HG02885 (cell line): ENCODE results near the gene FBXO24.
"Not testable (repeated sequence)": the region's sequence is repeated elsewhere in the genome, so short reads cannot be mapped to it uniquely, and the experiment has no call there.

ENCODE experiments used
- ATAC-seq: cut with Tn5 transposase; IDR thresholded peaks from one replicate; pipeline ENCODE4 v1.9.1; 2021; ENCODE audit warnings: mild to moderate bottlenecking; ENCODE audit not compliant: unreplicated experiment, poor library complexity

The FBXO24 gene

GRCh38 chr7:100555701-100556100 is 30.4 kb upstream of the FBXO24 start:
- no peak for ATAC-seq

GRCh38 chr7:100556541-100556940 is 29.6 kb upstream of the FBXO24 start:
- no peak for ATAC-seq

GRCh38 chr7:100559127-100559526 is 27.0 kb upstream of the FBXO24 start:
- no peak for ATAC-seq

GRCh38 chr7:100561491-100562194 is 24.5 kb upstream of the FBXO24 start:
- ATAC-seq = no peak

- ATAC-seq = no peak
Measured at GRCh38 chr7:100562195-100563099, 23.7 kb upstream of the FBXO24 start.

- ATAC-seq = no peak
Measured at GRCh38 chr7:100563100-100563564, 23.0 kb upstream of the FBXO24 start.

- ATAC-seq = no peak
Measured at GRCh38 chr7:100563809-100564400, 22.2 kb upstream of the FBXO24 start.

- ATAC-seq = not testable (repeated sequence)
Measured at GRCh38 chr7:100564405-100564804, 21.7 kb upstream of the FBXO24 start.

- ATAC-seq = no peak
Measured at GRCh38 chr7:100565133-100565571, 21.0 kb upstream of the FBXO24 start.

GRCh38 chr7:100566018-100566531 is 20.1 kb upstream of the FBXO24 start:
- no peak for ATAC-seq

- no peak for ATAC-seq
Measured at GRCh38 chr7:100567031-100567730, 18.9 kb upstream of the FBXO24 start.

- ATAC-seq = no peak
Measured at GRCh38 chr7:100567751-100568175, 18.4 kb upstream of the FBXO24 start.

GRCh38 chr7:100568176-100568895 is 17.8 kb upstream of the FBXO24 start:
- no peak for ATAC-seq

GRCh38 chr7:100568896-100569844 is 17.0 kb upstream of the FBXO24 start:
- ATAC-seq = peak; percentile 53

GRCh38 chr7:100570954-100571828 is 14.9 kb upstream of the FBXO24 start:
- ATAC-seq = no peak

GRCh38 chr7:100571829-100572116 is 14.4 kb upstream of the FBXO24 start:
- no peak for ATAC-seq

GRCh38 chr7:100572281-100572948 is 13.7 kb upstream of the FBXO24 start:
- ATAC-seq = no peak
